A549 (cell line): ENCODE data around the gene DMAC2. TPM values are rescaled to one million over a fixed set of nuclear protein-coding genes. Genes with fewer than 3 reads are reported as not detected.
"Not testable (repeated sequence)": the region's sequence is repeated elsewhere in the genome, so short reads cannot be mapped to it uniquely, and the experiment has no call there.

Source experiments
- ATAC-seq, 2 experiments: fragments of 200-7000 bp in 1 of 2; fragments of >200 bp in 1 of 2; cut with Nextera tagmentation in 1 of 2; cut with Tn5 transposase in 1 of 2; 3 replicates each; pipeline versions ENCODE4 v1.8.0 to v1.9.1; 2018 to 2020; ENCODE audit warnings: mild to moderate bottlenecking in 1 of 2, moderate library complexity in 1 of 2
- CTCF ChIA-PET: fragments of 300-600 bp; sonication (Branson Sonifier 250); formaldehyde crosslinking; extraction: SDS; loops from one replicate; lab custom pipeline; 2021; ENCODE audit warnings: antibody characterized with exemption, inconsistent platforms; lab: Yijun Ruan, JAX
- POLR2A ChIA-PET: fragments of 350-600 bp; formaldehyde crosslinking; extraction: SDS; loops from one replicate; lab custom pipeline; 2021; ENCODE audit warnings: antibody characterized with exemption, inconsistent platforms; lab: Yijun Ruan, JAX
- DNase-seq, 2 experiments: peaks; one replicate each; pipeline versions ENCODE4 v3.0.0 to v3.0.0-alpha.2; 2011 to 2016; ENCODE audit warnings: low read depth in 1 of 2, low spot score in 1 of 2
- FAIRE-seq: peaks from 2 replicates; lab custom pipeline; 2011; peaks lifted over from hg19 to GRCh38; lab: Jason Lieb, UNC
- H3K27ac ChIP-seq, 2 experiments: fragments of >200 bp; sonication (Bioruptor Twin); formaldehyde crosslinking; 3 replicates each; pipeline ENCODE4 v1.5.1; 2016 to 2017
- H3K4me1 ChIP-seq: fragments of >200 bp; sonication (Bioruptor Twin); formaldehyde crosslinking; 3 replicates; pipeline ENCODE4 v1.6.1; 2016
- H3K4me2 ChIP-seq: fragments of >200 bp; sonication (Bioruptor Twin); formaldehyde crosslinking; 3 replicates; pipeline ENCODE4 v1.6.1; 2016
- H3K4me3 ChIP-seq: fragments of >200 bp; sonication (Bioruptor Twin); formaldehyde crosslinking; 3 replicates; pipeline ENCODE4 v1.5.1; 2016
- H3K9me3 ChIP-seq: fragments of >200 bp; sonication (Bioruptor Twin); formaldehyde crosslinking; 3 replicates; pipeline ENCODE4 v1.6.1; 2016
- CHD4 ChIP-seq: fragments of 200-600 bp; sonication (generic); IDR thresholded peaks from 2 replicates; pipeline ENCODE4 v1.6.1; 2016; ENCODE audit warnings: antibody characterized with exemption, mild to moderate bottlenecking, borderline replicate concordance
- PBX3 ChIP-seq: IDR thresholded peaks from 2 replicates; pipeline ENCODE4 v1.6.1; 2012
- RCOR1 ChIP-seq: fragments of 150-350 bp; IDR thresholded peaks from 2 replicates; pipeline ENCODE4 v1.6.1; 2014; ENCODE audit warnings: antibody characterized with exemption, low read length, low read depth
- WGBS: methylation state at CpG from one replicate; pipeline ENCODE4 v1.1.6; 2017; ENCODE audit errors: missing lambda C conversion rate; 5-methylcytosine and 5-hydroxymethylcytosine counted together
- polyA plus RNA-seq, 4 experiments: library from polyadenylated mRNA; depleted of rRNA in 3 of 4; stranded (reverse); fragments of >200 nt; fragmentation: RNase III in 1 of 4; extraction: RNeasy Plus Mini Kit Qiagen cat#74134 plus additional on column Dnase treatment in 1 of 4; gene quantifications; 2 replicates in 3 of 4; 3 replicates in 1 of 4; pipeline ENCODE4 v1.2.3, GENCODE V29; 2011 to 2017
- small RNA-seq, 6 experiments: library from RNA; depleted of rRNA; stranded (forward); fragments of <200 nt; gene quantifications; one replicate each; pipeline ENCODE3, GENCODE V24; 2012
- TF ChIP-seq, protein P1 (sequence below): fragments of 450-650 bp; IDR thresholded peaks from 2 replicates; pipeline ENCODE4 v1.6.1; 2014; ENCODE audit warnings: antibody characterized with exemption

Gene DMAC2
- polyA plus RNA-seq, 2 of the 4 experiments (the other 2 are of a cell fraction): 132 to 155 TPM

GRCh38 chr19:41384351-41384750 is 55.4 kb downstream of the DMAC2 start:
- WGBS: 85% methylated on average over 5 of the region's 5 CpGs
- TF ChIP-seq RCOR1 (no peak), PBX3 (no peak), CHD4 (no peak)
- TF ChIP-seq, protein P1, sequence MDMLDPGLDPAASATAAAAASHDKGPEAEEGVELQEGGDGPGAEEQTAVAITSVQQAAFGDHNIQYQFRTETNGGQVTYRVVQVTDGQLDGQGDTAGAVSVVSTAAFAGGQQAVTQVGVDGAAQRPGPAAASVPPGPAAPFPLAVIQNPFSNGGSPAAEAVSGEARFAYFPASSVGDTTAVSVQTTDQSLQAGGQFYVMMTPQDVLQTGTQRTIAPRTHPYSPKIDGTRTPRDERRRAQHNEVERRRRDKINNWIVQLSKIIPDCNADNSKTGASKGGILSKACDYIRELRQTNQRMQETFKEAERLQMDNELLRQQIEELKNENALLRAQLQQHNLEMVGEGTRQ: no peak
- ChIA-PET CTCF (interaction anchor here (0.9 to 2.5 kb wide), 6 partner anchors 11 to 180 kb away, joined by 3 to 7 read pairs (median 4); partner anchors contain the start of genes B9D2 and DMAC2), POLR2A (interaction anchor here (0.9 to 1.3 kb wide), 2 partner anchors 20 to 55 kb away, joined by 4 to 5 read pairs; partner anchors contain the start of genes B9D2 and DMAC2)
- Histone ChIP-seq H3K4me3 (no peak overlapping the region), H3K4me1 (no peaks in the 10 kb centered on the region), H3K4me2 (no peak overlapping the region), H3K9me3 (no peaks in the 10 kb centered on the region), H3K27ac (no peak overlapping the region)
- FAIRE-seq (peak; percentile 76), DNase-seq (no peak), ATAC-seq (no peak)

GRCh38 chr19:41381536-41381935 is 58.2 kb downstream of the DMAC2 start:
- CTCF ChIA-PET: interaction anchor here (0.6 to 7.6 kb wide), 12 partner anchors 9 to 218 kb away, joined by 3 to 37 read pairs (median 6); partner anchors contain the start of gene B9D2
- H3K9me3 ChIP-seq, DNase-seq, H3K4me1 ChIP-seq, ATAC-seq, H3K4me3 ChIP-seq, FAIRE-seq, H3K4me2 ChIP-seq, H3K27ac ChIP-seq: not testable (repeated sequence)
- WGBS: 94% methylated on average over 8 of the region's 8 CpGs
- POLR2A ChIA-PET: interaction anchor here (3.2 kb wide), 1 partner anchor 17 kb away, joined by 34 read pairs; the partner anchor contains the start of gene B9D2

Small RNA genes lying within 50 kb of the gene (small RNA-seq; reads per million reads assigned to genes)
- gene RF00017: 0 reads per million in 6 experiments

Other genes with a start within 250 kb of the DMAC2 start
- 8.6 and 19.7 TPM in 2 replicates for gene CYP2S1, start 246.7 kb downstream of the DMAC2 start, polyA plus RNA-seq (2011; rRNA removed)
- 25.2 to 28.1 TPM (median 26.6 TPM) in 3 replicates for gene CYP2S1, start 246.7 kb downstream of the DMAC2 start, polyA plus RNA-seq (2017; fragmentation: RNase III; extraction: RNeasy Plus Mini Kit Qiagen cat#74134 plus additional on column Dnase treatment)
- 60.1 and 60.3 TPM in 2 replicates for gene AXL, start 220.7 kb downstream of the DMAC2 start, polyA plus RNA-seq (2011; rRNA removed)
- 45.4 to 69.4 TPM (median 47.8 TPM) in 3 replicates for gene AXL, start 220.7 kb downstream of the DMAC2 start, polyA plus RNA-seq (2017; fragmentation: RNase III; extraction: RNeasy Plus Mini Kit Qiagen cat#74134 plus additional on column Dnase treatment)
- 89.5 and 117 TPM in 2 replicates for gene HNRNPUL1, start 175.5 kb downstream of the DMAC2 start, polyA plus RNA-seq (2011; rRNA removed)
- 272 to 278 TPM (median 273 TPM) in 3 replicates for gene HNRNPUL1, start 175.5 kb downstream of the DMAC2 start, polyA plus RNA-seq (2017; fragmentation: RNase III; extraction: RNeasy Plus Mini Kit Qiagen cat#74134 plus additional on column Dnase treatment)
- gene CCDC97, start 129.7 kb downstream of the DMAC2 start, polyA plus RNA-seq (2011; rRNA removed): 18.7 and 21.4 TPM in 2 replicates
- gene CCDC97, start 129.7 kb downstream of the DMAC2 start, polyA plus RNA-seq (2017; fragmentation: RNase III; extraction: RNeasy Plus Mini Kit Qiagen cat#74134 plus additional on column Dnase treatment): 26.8 to 29.2 TPM (median 27.6 TPM) in 3 replicates
- gene TGFB1, start 86.0 kb downstream of the DMAC2 start, polyA plus RNA-seq (2011; rRNA removed): 6.0 and 13.2 TPM in 2 replicates
- 63.4 to 86.4 TPM (median 83.2 TPM) in 3 replicates for gene TGFB1, start 86.0 kb downstream of the DMAC2 start, polyA plus RNA-seq (2017; fragmentation: RNase III; extraction: RNeasy Plus Mini Kit Qiagen cat#74134 plus additional on column Dnase treatment)
- gene B9D2, start 75.8 kb downstream of the DMAC2 start, polyA plus RNA-seq (2011; rRNA removed): 17.5 and 19.6 TPM in 2 replicates
- gene B9D2, start 75.8 kb downstream of the DMAC2 start, polyA plus RNA-seq (2017; fragmentation: RNase III; extraction: RNeasy Plus Mini Kit Qiagen cat#74134 plus additional on column Dnase treatment): 22.5 to 26.1 TPM (median 24.4 TPM) in 3 replicates
- 5.2 and 6.8 TPM in 2 replicates for gene TMEM91, start 63.4 kb downstream of the DMAC2 start, polyA plus RNA-seq (2011; rRNA removed)
- 3.7 to 4.6 TPM (median 4.0 TPM) in 3 replicates for gene TMEM91, start 63.4 kb downstream of the DMAC2 start, polyA plus RNA-seq (2017; fragmentation: RNase III; extraction: RNeasy Plus Mini Kit Qiagen cat#74134 plus additional on column Dnase treatment)
- 63.7 and 72.3 TPM in 2 replicates for gene EXOSC5, start 42.6 kb downstream of the DMAC2 start, polyA plus RNA-seq (2011; rRNA removed)
- 99.0 to 109 TPM (median 103 TPM) in 3 replicates for gene EXOSC5, start 42.6 kb downstream of the DMAC2 start, polyA plus RNA-seq (2017; fragmentation: RNase III; extraction: RNeasy Plus Mini Kit Qiagen cat#74134 plus additional on column Dnase treatment)
- 42.9 and 43.9 TPM in 2 replicates for gene BCKDHA, start 42.1 kb downstream of the DMAC2 start, polyA plus RNA-seq (2011; rRNA removed)
- gene BCKDHA, start 42.1 kb downstream of the DMAC2 start, polyA plus RNA-seq (2017; fragmentation: RNase III; extraction: RNeasy Plus Mini Kit Qiagen cat#74134 plus additional on column Dnase treatment): 39.2 to 46.4 TPM (median 44.4 TPM) in 3 replicates
- gene B3GNT8, start 12.5 kb downstream of the DMAC2 start, polyA plus RNA-seq (2011; rRNA removed): not detected in 2 replicates
- gene B3GNT8, start 12.5 kb downstream of the DMAC2 start, polyA plus RNA-seq (2017; fragmentation: RNase III; extraction: RNeasy Plus Mini Kit Qiagen cat#74134 plus additional on column Dnase treatment): 0.11 to 0.20 TPM in 2 of 3 replicates, not detected in the other
- gene ERICH4, start 3.2 kb upstream of the DMAC2 start, polyA plus RNA-seq (2011; rRNA removed): 0.24 and 0.26 TPM in 2 replicates
- 0.10 TPM in 1 of 3 replicates, not detected in the others for gene ERICH4, start 3.2 kb upstream of the DMAC2 start, polyA plus RNA-seq (2017; fragmentation: RNase III; extraction: RNeasy Plus Mini Kit Qiagen cat#74134 plus additional on column Dnase treatment)
- gene CEACAM21, start 136.3 kb upstream of the DMAC2 start, polyA plus RNA-seq (2011; rRNA removed): not detected in 2 replicates
- not detected in 3 replicates for gene CEACAM21, start 136.3 kb upstream of the DMAC2 start, polyA plus RNA-seq (2017; fragmentation: RNase III; extraction: RNeasy Plus Mini Kit Qiagen cat#74134 plus additional on column Dnase treatment)
- gene CEACAM4, start 187.2 kb upstream of the DMAC2 start, polyA plus RNA-seq (2011; rRNA removed): not detected in 2 replicates
- gene CEACAM4, start 187.2 kb upstream of the DMAC2 start, polyA plus RNA-seq (2017; fragmentation: RNase III; extraction: RNeasy Plus Mini Kit Qiagen cat#74134 plus additional on column Dnase treatment): not detected in 3 replicates
- 0.04 TPM in 1 of 2 replicates, not detected in the other for gene CEACAM7, start 248.4 kb upstream of the DMAC2 start, polyA plus RNA-seq (2011; rRNA removed)
- gene CEACAM7, start 248.4 kb upstream of the DMAC2 start, polyA plus RNA-seq (2017; fragmentation: RNase III; extraction: RNeasy Plus Mini Kit Qiagen cat#74134 plus additional on column Dnase treatment): 0.05 TPM in 1 of 3 replicates, not detected in the others